GM11168 (cell line): ENCODE data around the gene ARMH3.

Experiments used
- in situ Hi-C: fragments of 300-500 bp; cut with MboI; formaldehyde crosslinking; loops from one replicate; pipeline ENCODE4 v1.12.0; 2022; ENCODE audit warnings: low sequenced_read_pairs; ENCODE audit not compliant: unreplicated experiment

Gene ARMH3, protein sequence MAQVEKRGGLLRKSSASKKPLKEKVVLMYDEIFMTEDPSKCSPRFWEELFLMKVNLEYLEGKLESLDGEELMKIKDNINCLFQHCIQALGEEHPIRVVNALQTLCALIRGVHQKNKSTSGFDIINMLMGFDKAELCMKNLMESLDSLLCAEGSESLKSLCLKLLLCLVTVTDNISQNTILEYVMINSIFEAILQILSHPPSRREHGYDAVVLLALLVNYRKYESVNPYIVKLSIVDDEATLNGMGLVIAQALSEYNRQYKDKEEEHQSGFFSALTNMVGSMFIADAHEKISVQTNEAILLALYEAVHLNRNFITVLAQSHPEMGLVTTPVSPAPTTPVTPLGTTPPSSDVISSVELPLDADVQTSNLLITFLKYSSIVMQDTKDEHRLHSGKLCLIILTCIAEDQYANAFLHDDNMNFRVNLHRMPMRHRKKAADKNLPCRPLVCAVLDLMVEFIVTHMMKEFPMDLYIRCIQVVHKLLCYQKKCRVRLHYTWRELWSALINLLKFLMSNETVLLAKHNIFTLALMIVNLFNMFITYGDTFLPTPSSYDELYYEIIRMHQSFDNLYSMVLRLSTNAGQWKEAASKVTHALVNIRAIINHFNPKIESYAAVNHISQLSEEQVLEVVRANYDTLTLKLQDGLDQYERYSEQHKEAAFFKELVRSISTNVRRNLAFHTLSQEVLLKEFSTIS

DNA sequence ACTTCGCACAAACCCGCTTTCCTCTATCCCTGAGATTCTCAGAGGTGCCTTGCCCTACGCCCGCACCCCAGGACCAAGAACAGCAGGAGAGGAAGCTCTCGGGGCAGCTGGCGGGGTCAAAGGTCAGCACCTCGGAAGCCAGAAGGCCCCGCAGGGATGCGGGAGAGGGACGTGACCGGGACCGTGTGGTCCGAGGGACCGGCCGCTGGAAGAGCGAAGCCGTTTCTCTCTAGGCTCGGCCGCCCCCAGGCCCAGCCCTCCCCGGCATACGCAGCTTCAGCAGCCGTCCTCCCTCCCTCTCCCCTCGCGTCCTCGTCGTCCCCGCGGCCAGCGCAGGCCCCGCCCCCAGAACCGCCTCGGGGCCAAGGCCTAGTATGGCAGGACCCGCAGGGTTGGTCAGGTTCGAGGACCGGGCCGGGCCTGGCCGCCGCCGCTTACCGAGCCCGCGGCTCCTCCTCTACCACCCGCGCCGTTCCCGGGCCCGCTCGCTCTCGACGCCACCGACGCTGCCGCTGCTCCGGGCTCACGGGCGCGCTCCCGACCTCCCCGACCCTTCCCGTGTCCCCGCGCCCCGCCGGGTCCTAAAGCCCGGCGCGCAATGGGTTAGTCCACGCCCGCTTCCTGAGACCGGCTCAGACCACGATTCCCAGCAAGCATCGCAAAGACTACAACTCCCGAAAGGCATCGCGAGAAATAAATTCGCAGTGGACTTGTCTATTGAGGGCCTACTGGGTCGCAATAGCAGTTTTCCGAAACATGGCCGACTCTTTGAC is at the start of gene ARMH3:
TSS of gene ARMH3 (minus strand) at position 527 of the 773 bp plus-strand sequence. CDS start 16,059 bp downstream, outside the sequence.
- in situ Hi-C loops, result no loop called here

DNA sequence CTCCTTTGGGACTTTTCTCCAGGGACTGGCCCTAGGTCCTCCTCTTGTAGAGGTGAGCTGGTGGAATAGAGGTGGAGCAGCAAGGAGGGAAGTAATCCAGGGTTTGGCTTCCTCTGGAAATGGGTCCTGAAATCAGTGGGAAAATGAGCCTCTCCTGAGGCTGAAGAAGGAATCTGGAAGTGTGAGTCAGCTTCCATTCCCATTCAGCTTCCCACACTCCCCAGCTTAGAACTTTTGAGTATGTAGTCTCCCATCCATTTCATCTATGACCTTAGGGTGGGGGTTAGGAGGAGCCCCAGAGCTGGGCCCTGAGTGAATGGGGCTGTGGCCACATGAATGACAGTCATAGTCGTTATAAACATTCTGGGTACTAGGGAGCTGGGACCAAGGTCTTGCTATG is 46.4 kb upstream of the ARMH3 start:
- in situ Hi-C loops, result no loop called here

DNA sequence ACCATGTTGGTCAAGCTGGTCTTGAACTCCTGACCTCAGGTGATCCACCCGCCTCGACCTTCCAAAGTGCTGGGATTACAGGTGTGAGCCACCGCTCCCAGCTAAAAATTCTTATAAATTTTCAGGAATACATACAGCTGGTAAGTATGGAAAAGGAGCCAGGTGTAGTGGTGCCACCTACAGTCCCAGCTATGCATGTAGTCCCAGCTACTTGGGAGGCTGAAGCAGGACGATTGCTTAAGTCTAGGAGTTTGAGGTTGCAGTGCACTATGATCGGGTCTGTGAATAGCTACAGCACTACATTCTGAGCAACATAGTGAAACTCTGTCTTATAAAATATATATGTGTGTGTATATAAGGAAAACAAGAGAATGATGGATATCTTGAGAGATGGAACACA is 45.2 kb upstream of the ARMH3 start:
- in situ Hi-C loops, result no loop called here

DNA sequence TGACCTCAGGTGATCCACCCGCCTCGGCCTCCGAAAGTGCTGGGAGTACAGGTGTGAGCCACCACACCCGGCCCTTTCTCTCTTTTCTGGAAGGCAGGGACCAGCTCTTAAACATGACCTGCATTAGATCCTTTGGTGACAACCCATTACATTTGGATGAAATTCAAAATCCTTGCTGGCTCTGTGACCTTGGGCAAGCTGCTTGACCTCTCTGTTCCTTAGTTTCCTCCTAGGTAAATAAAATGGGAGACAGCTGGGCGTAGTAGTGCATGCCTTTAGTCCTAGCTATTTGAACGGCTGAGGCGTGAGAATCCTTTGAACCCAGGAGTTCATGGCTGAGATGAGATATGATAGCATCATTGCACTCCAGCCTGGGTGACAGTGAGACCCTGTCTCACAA is 40.5 kb upstream of the ARMH3 start:
- in situ Hi-C loops, result no loop called here

DNA sequence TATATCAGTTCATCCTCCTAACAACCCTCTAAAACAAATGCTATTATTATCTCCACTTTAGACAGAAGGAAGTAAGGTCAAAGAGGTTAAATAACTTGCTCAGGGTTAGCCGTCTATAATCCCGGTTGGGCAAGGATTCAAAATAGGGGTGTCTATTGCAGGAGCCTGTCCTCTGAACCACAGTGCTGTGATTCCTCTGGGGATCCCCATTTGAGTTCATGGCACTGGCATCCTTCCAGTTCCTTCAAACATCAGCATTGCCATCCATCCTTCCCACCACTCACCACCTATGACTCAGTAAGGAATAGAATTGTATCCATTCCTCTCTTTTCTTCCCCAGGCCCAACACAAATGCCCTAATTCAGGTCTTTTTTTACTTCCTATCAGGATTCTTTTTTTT is 34.8 kb upstream of the ARMH3 start:
- in situ Hi-C loops, result no loop called here

DNA sequence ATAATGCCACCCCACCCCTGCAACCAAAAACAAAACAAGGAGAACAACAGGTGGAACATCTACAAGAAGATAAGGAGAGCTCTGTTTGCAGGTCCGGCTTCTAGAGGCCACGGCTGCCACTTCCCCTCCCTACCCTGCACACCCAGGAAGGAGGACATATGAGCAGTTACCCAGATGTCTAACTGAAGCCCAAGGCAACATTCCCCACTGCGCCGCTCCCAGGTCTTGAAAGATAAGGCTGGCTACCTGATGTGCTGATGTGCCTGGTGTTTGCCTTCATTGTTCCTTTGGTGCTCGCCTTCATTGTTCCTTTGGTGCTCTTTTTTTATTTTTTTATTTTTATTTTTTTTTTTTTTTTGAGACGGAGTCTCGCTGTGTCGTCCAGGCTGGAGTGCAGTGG is 30.2 kb upstream of the ARMH3 start:
- in situ Hi-C loops, result no loop called here

DNA sequence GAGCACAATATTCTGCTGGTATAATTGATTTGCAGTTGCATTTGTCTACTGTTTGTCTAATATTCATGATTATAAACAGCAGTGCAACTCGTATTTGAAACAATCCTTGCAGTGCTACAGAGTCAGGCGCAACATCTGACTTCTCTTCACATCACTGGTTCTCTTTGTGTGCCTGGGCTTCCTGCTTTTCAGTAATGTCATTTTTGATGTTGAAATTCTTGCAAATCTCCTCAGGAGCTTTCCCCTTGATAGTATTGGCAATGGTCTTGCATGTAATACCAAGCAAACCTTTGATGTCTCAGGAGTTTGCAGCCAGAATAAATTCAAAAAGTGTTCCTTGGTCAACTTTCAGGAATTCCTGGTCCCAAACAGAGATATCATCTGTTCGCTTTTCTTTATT is 29.4 kb upstream of the ARMH3 start:
- in situ Hi-C loops, result no loop called here

DNA sequence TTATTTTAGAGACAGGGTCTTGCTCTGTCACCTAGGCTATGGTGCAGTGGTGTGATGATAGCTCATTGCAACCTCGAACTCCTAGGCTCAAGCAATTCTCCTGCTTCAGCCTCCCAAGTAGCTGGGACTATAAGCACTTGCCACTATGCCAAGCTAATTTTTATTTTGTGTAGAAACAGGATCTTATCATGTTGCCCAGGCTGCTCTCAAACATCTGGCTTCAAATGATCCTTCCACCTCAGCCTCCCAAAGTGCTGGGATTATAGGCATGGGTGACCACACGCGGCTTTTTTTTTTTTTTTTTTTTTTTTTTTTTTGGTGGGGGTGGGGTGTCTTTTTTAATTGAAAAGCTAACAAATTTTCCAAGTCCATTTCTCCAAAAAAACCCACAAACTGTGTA is 27.6 kb upstream of the ARMH3 start:
- in situ Hi-C loops, result no loop called here

DNA sequence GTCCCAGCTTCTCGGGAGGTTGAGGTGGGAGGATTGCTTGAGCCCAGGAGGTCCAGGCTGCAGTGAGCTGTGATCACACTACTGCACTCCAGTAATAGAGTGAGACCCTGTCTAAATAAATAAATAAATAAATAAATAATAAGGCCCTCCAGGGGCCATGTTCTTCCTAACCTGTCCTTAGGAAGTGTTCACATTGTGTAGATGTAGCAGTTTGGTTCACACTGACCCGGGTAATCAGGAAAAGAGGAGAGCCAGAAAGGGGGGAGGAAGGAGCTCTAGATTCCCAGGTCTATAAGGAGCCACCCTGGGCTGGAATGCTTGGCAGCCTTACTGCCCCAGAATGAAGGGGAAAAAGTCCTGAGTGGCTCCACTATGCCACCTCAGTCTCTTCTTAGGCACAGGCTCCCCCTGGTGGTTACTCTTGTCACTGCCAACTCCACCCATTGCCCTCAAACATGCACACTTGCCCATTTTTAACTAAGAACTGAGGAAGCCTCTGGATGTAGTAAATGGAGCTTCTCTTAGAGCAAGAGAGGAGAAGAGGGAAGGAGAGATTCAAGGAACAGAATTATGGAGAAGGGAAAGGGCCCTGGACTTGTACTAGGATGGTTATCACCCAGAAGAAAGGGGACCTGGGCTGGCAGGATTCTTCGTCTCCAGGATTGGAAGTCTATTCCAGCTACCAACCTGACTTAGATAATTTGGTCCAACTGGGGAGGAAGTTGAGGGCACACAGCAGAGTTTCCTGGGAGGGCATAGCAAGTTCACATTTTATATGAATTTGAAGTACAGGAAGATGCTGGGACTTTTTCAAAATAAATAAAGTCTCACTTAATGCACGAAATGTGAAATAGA is 16.9 kb upstream of the ARMH3 start:
- in situ Hi-C loops, result no loop called here

DNA sequence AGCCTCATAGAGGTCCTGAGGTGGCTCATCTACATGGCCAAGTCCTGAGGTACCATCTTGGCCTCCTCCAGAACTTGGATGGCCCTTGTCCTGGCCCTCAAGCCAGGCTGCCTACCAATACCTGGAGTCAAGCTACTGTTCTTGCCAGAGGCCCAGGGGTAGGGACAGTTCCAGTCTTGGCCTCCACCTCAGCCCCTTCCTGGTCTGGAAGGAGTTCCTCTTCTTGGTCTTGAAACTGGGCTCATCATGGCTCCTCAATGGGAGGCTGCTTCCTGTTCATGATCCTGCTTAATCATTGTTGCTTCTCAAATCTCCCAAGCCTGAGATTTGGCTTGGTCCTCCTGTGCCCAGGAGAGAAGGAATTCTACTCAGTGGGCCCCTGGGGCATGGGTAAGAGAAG is 13.1 kb upstream of the ARMH3 start:
- in situ Hi-C loops, result no loop called here

DNA sequence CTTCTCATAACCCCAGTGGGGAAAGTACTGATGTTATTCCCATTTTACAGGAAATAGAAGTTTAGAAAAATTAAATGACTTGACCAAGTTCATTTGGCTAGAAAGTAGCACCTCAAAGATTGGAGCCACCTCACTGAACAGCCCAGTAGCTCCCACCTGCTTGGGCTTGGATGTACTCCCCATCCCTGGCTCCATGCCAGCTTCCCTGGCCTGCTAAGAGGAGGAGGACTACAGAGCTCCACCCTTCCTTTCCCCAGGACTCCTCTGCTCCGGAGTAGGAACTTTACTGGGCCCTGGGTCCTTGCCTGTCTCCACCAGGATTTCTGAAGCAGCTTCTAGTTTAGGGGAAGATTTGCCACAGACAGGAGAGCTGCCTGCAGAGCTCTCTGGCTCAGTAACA is 12.2 kb upstream of the ARMH3 start:
- in situ Hi-C loops, result no loop called here

DNA sequence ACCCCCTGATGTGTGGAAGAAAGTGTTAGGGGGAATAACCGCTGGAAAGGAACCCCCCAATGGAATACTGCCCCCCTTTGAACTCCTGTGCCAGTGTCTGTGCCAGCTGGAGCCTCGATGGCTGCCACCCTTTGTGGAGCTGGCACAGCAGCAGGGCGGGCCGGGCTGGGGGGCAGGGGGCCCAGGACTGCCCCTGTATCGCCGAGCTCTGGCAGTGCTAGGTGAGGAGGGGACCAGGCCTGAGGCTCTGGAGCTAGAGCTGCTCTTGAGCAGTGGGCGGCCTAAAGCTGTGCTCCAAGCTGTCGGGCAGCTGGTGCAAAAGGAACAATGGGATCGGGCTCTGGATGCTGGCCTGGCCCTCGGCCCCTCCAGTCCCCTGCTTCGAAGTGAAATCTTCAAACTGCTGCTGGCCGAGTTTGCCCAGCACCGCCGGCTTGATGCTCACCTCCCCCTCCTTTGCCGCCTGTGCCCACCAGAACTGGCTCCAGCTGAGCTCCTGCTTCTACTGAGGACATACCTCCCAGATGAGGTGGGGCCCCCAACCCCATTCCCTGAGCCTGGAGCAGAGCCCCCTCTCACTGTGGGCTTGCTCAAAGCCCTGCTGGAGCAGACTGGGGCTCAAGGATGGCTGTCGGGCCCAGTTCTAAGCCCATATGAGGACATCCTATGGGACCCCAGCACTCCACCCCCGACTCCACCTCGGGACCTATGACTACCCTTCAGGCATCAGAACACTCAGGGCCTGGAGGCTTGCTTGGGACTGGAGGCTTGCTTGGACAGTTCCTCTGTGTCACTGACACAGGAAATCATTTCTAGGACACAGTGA is 11.3 kb upstream of the ARMH3 start:
- in situ Hi-C loops, result no loop called here

DNA sequence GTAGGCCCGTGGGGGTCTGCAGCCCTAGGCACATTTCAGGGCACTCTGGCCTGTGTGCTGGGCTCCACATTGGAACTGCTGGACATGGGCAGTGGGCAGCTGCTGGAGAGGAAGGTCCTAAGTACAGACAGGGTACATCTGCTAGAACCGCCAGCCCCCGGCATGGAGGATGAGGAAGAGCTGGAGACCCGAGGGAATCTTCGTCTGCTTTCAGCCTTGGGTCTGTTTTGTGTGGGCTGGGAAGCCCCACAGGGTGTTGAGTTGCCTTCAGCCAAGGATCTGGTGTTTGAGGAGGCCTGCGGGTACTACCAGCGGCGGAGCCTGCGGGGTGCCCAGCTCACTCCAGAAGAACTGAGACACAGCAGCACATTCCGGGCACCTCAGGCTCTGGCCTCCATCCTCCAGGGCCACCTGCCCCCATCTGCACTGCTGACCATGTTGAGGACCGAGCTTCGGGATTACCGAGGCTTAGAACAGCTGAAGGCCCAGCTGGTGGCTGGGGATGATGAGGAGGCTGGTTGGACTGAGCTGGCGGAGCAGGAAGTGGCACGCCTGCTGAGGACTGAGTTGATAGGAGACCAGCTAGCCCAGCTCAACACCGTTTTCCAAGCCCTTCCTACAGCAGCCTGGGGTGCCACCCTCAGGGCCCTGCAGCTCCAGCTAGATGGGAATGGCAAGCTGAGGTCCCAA is 10.6 kb upstream of the ARMH3 start:
- in situ Hi-C loops, result no loop called here

DNA sequence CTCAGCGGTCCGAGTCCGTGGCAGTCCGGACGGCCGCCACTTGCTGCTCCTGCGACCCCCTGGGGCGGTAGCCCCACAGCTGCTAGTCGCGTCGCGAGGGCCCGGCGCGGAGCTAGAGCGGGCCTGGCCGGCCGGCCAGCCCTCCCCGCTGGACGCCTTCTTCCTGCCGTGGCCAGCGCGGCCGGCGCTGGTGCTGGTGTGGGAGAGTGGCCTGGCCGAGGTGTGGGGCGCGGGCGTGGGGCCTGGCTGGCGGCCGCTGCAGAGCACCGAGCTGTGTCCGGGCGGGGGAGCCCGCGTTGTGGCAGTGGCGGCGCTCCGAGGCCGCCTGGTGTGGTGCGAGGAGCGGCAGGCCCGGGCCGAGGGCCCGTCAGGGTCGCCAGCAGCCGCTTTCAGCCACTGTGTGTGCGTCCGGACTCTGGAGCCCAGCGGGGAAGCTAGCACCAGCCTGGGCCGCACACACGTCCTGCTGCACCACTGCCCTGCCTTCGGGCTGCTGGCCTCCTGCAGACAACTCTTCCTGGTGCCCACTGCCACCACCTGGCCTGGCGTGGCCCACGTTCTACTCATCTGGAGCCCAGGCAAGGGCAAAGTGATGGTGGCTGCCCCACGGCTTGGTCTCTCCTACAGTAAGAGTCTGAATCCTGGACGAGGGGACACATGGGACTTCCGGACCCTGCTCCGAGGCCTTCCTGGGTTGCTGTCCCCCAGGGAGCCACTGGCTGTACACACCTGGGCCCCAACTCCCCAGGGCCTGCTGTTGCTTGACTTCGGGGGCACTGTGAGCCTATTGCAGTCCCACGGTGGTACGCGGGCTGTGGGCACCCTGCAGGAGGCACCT is 9.8 kb upstream of the ARMH3 start:
- in situ Hi-C loops, result no loop called here

DNA sequence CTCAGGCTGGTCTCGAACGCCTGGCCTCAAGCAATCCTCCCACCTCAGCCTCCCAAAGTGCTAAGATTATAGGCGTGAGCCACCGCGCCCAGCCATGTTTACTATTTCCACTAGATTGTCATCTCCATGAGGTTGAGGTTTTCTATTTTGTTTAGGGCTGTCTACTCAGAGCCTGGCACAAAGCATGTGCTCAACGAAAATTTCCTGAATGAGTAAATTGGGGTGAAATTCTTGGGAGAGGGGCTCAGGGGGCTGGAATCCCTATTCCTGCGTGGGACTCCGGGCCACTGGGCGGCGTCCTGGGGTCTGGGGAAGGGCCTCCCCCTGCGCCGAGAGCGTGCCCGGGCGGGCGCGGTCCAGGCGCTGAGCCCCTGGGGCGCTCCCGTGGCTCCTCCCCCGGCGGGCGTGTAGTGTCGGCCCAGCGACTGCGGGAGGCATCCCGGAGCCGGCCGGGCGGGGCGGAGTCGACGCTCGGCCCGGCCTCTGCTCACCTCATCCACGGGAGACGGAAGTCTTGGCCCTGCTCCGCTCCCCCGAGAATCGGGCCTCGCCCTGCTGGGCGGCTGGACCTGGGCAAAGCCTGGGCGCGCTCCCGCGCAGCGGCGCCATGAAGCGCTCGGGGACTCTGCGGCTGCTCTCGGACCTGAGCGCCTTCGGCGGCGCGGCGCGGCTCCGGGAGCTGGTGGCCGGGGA is 9.0 kb upstream of the ARMH3 start, which contains the start of gene HPS6:
TSS of gene HPS6 (plus strand) at position 482 of the 693 bp plus-strand sequence. CDS start at position 608, 126 bp downstream.
- in situ Hi-C loops, result no loop called here

DNA sequence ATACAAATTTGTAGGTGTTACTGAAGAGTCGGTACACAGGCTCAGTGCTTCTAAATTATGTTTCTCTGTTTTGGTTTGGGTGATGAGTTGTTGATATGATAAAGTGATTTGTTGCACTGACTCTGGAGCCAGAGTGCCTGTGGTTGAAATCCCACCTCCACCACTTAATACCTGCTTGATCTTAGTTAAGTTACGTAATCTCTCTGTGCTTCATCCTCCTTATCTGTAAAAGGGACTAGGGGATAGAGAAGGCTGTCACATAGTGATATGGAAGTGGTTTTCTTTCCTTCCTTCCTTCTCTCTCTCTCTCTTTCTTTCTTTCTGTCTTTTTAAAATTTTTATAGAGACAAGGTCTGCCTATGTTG is 8.5 kb upstream of the ARMH3 start:
- in situ Hi-C loops, result no loop called here

DNA sequence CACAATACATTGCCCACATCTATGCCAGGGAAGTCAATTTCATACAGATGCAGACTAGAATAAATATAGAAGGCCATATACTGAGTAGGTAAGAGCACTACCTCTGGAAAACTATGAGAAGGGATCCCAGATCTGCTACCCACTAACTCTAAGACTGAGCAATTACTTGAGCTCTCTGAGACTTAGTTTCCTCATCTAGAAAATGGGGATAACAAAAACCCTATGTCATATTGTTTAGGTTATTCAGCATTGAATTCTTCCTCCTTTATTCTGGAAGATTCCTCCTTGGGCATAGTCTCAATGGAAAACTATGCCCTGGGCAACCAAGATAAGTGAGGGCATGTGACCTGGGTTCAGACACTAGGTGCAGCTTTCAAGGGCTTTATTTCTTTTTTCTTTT is 4.0 kb upstream of the ARMH3 start:
- in situ Hi-C loops, result no loop called here
